Choroid plexus epithelial cell (primary cell): Measurements from ENCODE around the gene PATL2.

ENCODE experiments used
- DNase-seq: peaks from one replicate; pipeline ENCODE4 v3.0.0-alpha.2; 2010; ENCODE audit warnings: low read depth
- H3K4me3 ChIP-seq: 2 replicates; pipeline ENCODE4 v1.5.1; 2011; ENCODE audit warnings: low read depth, mild to moderate bottlenecking, control low read depth, low read length, moderate library complexity
- TF ChIP-seq, protein P1 (sequence below): conservative IDR thresholded peaks from 2 replicates; pipeline ENCODE4 v1.5.1; 2011; ENCODE audit warnings: low read depth, mild to moderate bottlenecking, control low read depth, inconsistent platforms, low read length, moderate library complexity

PATL2 gene

GRCh38 chr15:44675911-44676310 is 35.2 kb downstream of the PATL2 start:
- no peak for DNase-seq
- TF ChIP-seq, protein P1, sequence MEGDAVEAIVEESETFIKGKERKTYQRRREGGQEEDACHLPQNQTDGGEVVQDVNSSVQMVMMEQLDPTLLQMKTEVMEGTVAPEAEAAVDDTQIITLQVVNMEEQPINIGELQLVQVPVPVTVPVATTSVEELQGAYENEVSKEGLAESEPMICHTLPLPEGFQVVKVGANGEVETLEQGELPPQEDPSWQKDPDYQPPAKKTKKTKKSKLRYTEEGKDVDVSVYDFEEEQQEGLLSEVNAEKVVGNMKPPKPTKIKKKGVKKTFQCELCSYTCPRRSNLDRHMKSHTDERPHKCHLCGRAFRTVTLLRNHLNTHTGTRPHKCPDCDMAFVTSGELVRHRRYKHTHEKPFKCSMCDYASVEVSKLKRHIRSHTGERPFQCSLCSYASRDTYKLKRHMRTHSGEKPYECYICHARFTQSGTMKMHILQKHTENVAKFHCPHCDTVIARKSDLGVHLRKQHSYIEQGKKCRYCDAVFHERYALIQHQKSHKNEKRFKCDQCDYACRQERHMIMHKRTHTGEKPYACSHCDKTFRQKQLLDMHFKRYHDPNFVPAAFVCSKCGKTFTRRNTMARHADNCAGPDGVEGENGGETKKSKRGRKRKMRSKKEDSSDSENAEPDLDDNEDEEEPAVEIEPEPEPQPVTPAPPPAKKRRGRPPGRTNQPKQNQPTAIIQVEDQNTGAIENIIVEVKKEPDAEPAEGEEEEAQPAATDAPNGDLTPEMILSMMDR: no peak
- H3K4me3 ChIP-seq: no peak overlapping the region

GRCh38 chr15:44673639-44674038 is 37.5 kb downstream of the PATL2 start:
- DNase-seq: no peak
- TF ChIP-seq, protein P1: no peak
- H3K4me3 ChIP-seq: no peak overlapping the region

GRCh38 chr15:44670087-44670950 is 40.8 kb downstream of the PATL2 start:
- H3K4me3 ChIP-seq: no peak overlapping the region
- TF ChIP-seq, protein P1: no peak
- no peak for DNase-seq

GRCh38 chr15:44668921-44669320 is 42.2 kb downstream of the PATL2 start:
- DNase-seq: no peak
- TF ChIP-seq, protein P1: no peak
- H3K4me3 ChIP-seq: no peak overlapping the region

- DNase-seq: no peak
- TF ChIP-seq, protein P1: no peak
Observed at GRCh38 chr15:44667039-44667360, 44.1 kb downstream of the PATL2 start.

GRCh38 chr15:44666210-44667038 is 44.7 kb downstream of the PATL2 start:
- no peak overlapping the region for H3K4me3 ChIP-seq
- no peak for DNase-seq

More at GRCh38 chr15:44667039-44667360, 44.1 kb downstream of the PATL2 start:
- H3K4me3 ChIP-seq: no peak overlapping the region

More at GRCh38 chr15:44666210-44667038, 44.7 kb downstream of the PATL2 start:
- TF ChIP-seq, protein P1: no peak
